Heart left ventricle (tissue), 16 donors: ENCODE results near the gene SMARCB1. TPM values are rescaled to one million over a fixed set of nuclear protein-coding genes. Genes with fewer than 3 reads are reported as not detected.
A peak's percentile ranks its signal among the peaks of the same experiment; 100 is the strongest.

Experiments used
- ATAC-seq, 4 donors: fragments of 200-7000 bp; cut with Tn5 transposase; one replicate each; pipeline ENCODE4 v1.9.1; 2020 to 2022; ENCODE audit warnings: moderate library complexity in 4 of 4, mild to moderate bottlenecking in 3 of 4, moderate number of reproducible peaks in 1 of 4
- DNase-seq, 5 donors: peaks; one replicate each; pipeline ENCODE4 v3.0.0-alpha.2; 2020
- H3K27ac ChIP-seq, 12 donors: fragments of 200-600 bp; sonication (generic) in 4 of 12; one replicate each; pipeline versions ENCODE4 v1.5.0 to v1.8.0; 2016 to 2022; ENCODE audit warnings: mild to moderate bottlenecking in 2 of 12
- H3K27me3 ChIP-seq, 9 donors: fragments of 200-600 bp; sonication (generic) in 2 of 9; one replicate each; pipeline versions ENCODE4 v1.5.1 to v1.8.0; 2016 to 2022; ENCODE audit warnings: mild to moderate bottlenecking in 3 of 9
- H3K36me3 ChIP-seq, 9 donors: fragments of 200-600 bp; sonication (generic) in 2 of 9; one replicate each; pipeline versions ENCODE4 v1.5.0 to v1.8.0; 2018 to 2022; ENCODE audit warnings: mild to moderate bottlenecking in 2 of 9
- H3K4me1 ChIP-seq, 12 donors: fragments of 200-600 bp; sonication (generic) in 4 of 12; one replicate each; pipeline versions ENCODE4 v1.5.0 to v1.8.0; 2016 to 2022; ENCODE audit warnings: mild to moderate bottlenecking in 3 of 12
- H3K4me3 ChIP-seq, 12 donors: fragments of 200-600 bp; sonication (generic) in 4 of 12; one replicate each; pipeline versions ENCODE4 v1.5.0 to v1.8.0; 2017 to 2022; ENCODE audit warnings: mild to moderate bottlenecking in 9 of 12, moderate library complexity in 4 of 12
- H3K9me3 ChIP-seq, 12 donors: fragments of 200-600 bp; sonication (generic) in 4 of 12; one replicate each; pipeline versions ENCODE4 v1.5.0 to v1.8.0; 2016 to 2022; ENCODE audit warnings: mild to moderate bottlenecking in 1 of 12
- CTCF ChIP-seq, 12 donors: fragments of 200-600 bp; sonication (generic) in 4 of 12; IDR thresholded peaks; one replicate each; pipeline versions ENCODE4 v1.5.0 to v1.8.0; 2018 to 2022; ENCODE audit warnings: antibody characterized with exemption in 12 of 12, mild to moderate bottlenecking in 5 of 12
- POLR2A ChIP-seq, 2 donors: fragments of 450-650 bp; IDR thresholded peaks; one replicate each; pipeline ENCODE4 v1.6.1; 2017; ENCODE audit warnings: antibody characterized with exemption in 2 of 2, mild to moderate bottlenecking in 2 of 2, moderate library complexity in 2 of 2
- WGBS, 4 donors: extraction: QIAGEN DNeasy Blood & Tissue Kit in 2 of 4; methylation state at CpG; one replicate each; pipeline versions ENCODE4 v1.1.5 to v1.1.7; 2013 to 2018; 5-methylcytosine and 5-hydroxymethylcytosine counted together
- intact Hi-C, 10 donors: fragments of 100-400 bp; cut with DNase I; formaldehyde crosslinking; loops; one replicate each; pipeline versions ENCODE4 v1.11.1 to v1.14.2; 2022
- polyA plus RNA-seq, 2 donors: library from polyadenylated mRNA; stranded (reverse); fragments of 200-250 nt; gene quantifications; one replicate each; pipeline ENCODE4 v1.2.3, GENCODE V29; 2013
- total RNA-seq, 9 donors: library from RNA; depleted of rRNA in 2 of 9; stranded (reverse); fragments of >200 nt in 2 of 9; fragmentation: NEBNext Ultra II Directional in 3 of 9; extraction: Animal tissue kit (Norgen Biotek cat#: 25700) in 3 of 9; gene quantifications; one replicate each; pipeline versions ENCODE4 v1.1.0 to v1.2.4, GENCODE V29; 2016 to 2023
- donor health status: ischemic (EF 13 %, LVEDD 7.1; RV severe dilation, severe dysfunction).
- donor health status: healthy with polysubstance abuse.
- donor health status: DM: no; HTN: yes; CAD: no.
- donor health status: DM: no; HTN: no; CAD: no.
- donor health status: ischemic (EF 25% LVEDD 6.9; RV normal size, moderate dysfunction).
- donor health status: ischemic (EF 25% LVEDD 5.7; RV mildly dilated, moderate dysfunction).
- donor health status: healthy.
- donor health status: DM: yes; HTN: yes; CAD: no.
- donor health status: ischemic (EF 35%, LVEDD 5.7; RV mildly dilated, moderate dysfunction).
- donor health status: nonischemic (EF 11% LVEDD 7.7; RV severe dilation, severe dysfunction).
- donor health status: DM: yes; HTN: yes; CAD: no.
- donor health status: PGD.
- donor health status: ischemic (EF 29% LVEDD 5.4; RV normal size, mild dysfunction).
- donor health status: nonischemic (EF 23%, LVEDD 6.1; RV moderate dilation, normal function).

SMARCB1 gene
- total and polyA plus RNA-seq, 11 donors, result 30.2 to 75.3 (median 45.6) TPM

GRCh38 chr22:23769321-23769965, 17.3 kb upstream of the SMARCB1 start:
- 84 to 88% (median 85%) methylated on average over 6 of the region's 6 CpGs for WGBS, 4 donors

GRCh38 chr22:23772315-23772648, 14.5 kb upstream of the SMARCB1 start:
- no peak for ATAC-seq
- H3K9me3 ChIP-seq, result no peaks in the 10 kb centered on the region
- WGBS, 4 donors, result 21 to 34% (median 27%) methylated on average over 4 to 6 of the region's 6 CpGs
- H3K36me3 ChIP-seq, result no peaks in the 10 kb centered on the region
- intact Hi-C loops, result loop anchor here in 3 of 10 donors (2.0 to 10.0 kb wide), 3 partner anchors 15 to 483 kb away; partner anchors contain the start of gene SMARCB1 (in 1 of the 3)
- H3K4me3 ChIP-seq, result peak overlapping the region in 11 of 12 donors; percentile 41 to 71 (median 59)
- peak overlapping the region in 8 of 12 donors; percentile 44 to 78 (median 74) for H3K27ac ChIP-seq
- TF ChIP-seq CTCF (IDR thresholded peaks at IDR 0.05), result no peak
- DNase-seq, result peak in 1 of 5 donors; percentile 41
- H3K4me1 ChIP-seq, result peaks cover 0 to 65% (median 42%) of the 10 kb centered on the region in 12 donors
- peaks cover 0 to 3% (median 0%) of the 10 kb centered on the region in 9 donors for H3K27me3 ChIP-seq

More at GRCh38 chr22:23769321-23769965, 17.3 kb upstream of the SMARCB1 start:
- no peak for TF ChIP-seq CTCF (IDR thresholded peaks at IDR 0.05)
- TF ChIP-seq POLR2A (IDR thresholded peaks at IDR 0.05), result no peak
- H3K4me1 ChIP-seq, result peaks cover 0 to 70% (median 47%) of the 10 kb centered on the region in 12 donors
- peaks cover 0 to 3% (median 0%) of the 10 kb centered on the region in 9 donors for H3K27me3 ChIP-seq
- intact Hi-C loops, result loop anchor here in 9 of 10 donors (1.0 to 10.0 kb wide), 8 partner anchors 21 to 225 kb away; no protein-coding TSS in a partner anchor
- DNase-seq, result no peak
- H3K36me3 ChIP-seq, result peaks cover 0 to 16% (median 0%) of the 10 kb centered on the region in 9 donors
- peak overlapping the region in 4 of 12 donors; percentile 90 to 95 (median 95) for H3K27ac ChIP-seq
- no peaks in the 10 kb centered on the region for H3K9me3 ChIP-seq
- H3K4me3 ChIP-seq, result no peak overlapping the region
- ATAC-seq, result no peak

GRCh38 chr22:23772649-23773473, 13.9 kb upstream of the SMARCB1 start, which contains the start of gene MMP11:
MMP11 (plus strand) TSS chr22:23772849; CDS start chr22:23772871, 22 bp downstream.
- Histone ChIP-seq H3K36me3 (no peaks in the 10 kb centered on the region), H3K9me3 (no peaks in the 10 kb centered on the region), H3K4me1 (peaks cover 0 to 64% (median 41%) of the 10 kb centered on the region in 12 donors), H3K4me3 (peak within 1 kb of the TSS; percentile 34 to 71 (median 58)), H3K27ac (peak within 1 kb of the TSS; percentile 16 to 78 (median 67)), H3K27me3 (peaks cover 0 to 3% (median 0%) of the 10 kb centered on the region in 9 donors)
- TF ChIP-seq CTCF (IDR thresholded peaks at IDR 0.05) (peak in 6 of 12 donors; percentile 8 to 30 (median 14)), POLR2A (IDR thresholded peaks at IDR 0.05) (no peak)
- 4 to 40% (median 6%) methylated on average over 6 to 79 of the region's 79 CpGs for WGBS, 4 donors
- ATAC-seq (peak in 3 of 4 donors; percentile 23 to 45 (median 40)), DNase-seq (peak; percentile 65 to 84 (median 74))
- intact Hi-C loops, result loop anchor here in 3 of 10 donors (2.0 to 10.0 kb wide), 3 partner anchors 14 to 482 kb away; partner anchors contain the start of gene SMARCB1 (in 1 of the 3)
